ENCODE results near the gene ARHGEF10L. TPM values are rescaled to one million over a fixed set of nuclear protein-coding genes. Genes with fewer than 3 reads are reported as not detected.

Gene ARHGEF10L
- total RNA-seq, 2 donors from 2014 or later: 226 to 301 TPM

- Histone ChIP-seq H3K27me3 (replicated peaks; ENCODE audit: insufficient read depth) (no peaks in the 10 kb centered on the region), H3K36me3 (no peaks in the 10 kb centered on the region), H3K4me3 (no peak overlapping the region), H3K27ac (peak overlapping the region; percentile 89 to 99), H3K4me1 (ENCODE audit: control insufficient read depth in 1 of 2, low read depth in 2 of 2) (peaks cover 61 to 98% of the 10 kb centered on the region in 2 donors), H3K9me3 (no peaks in the 10 kb centered on the region)
- TF ChIP-seq, protein P1, sequence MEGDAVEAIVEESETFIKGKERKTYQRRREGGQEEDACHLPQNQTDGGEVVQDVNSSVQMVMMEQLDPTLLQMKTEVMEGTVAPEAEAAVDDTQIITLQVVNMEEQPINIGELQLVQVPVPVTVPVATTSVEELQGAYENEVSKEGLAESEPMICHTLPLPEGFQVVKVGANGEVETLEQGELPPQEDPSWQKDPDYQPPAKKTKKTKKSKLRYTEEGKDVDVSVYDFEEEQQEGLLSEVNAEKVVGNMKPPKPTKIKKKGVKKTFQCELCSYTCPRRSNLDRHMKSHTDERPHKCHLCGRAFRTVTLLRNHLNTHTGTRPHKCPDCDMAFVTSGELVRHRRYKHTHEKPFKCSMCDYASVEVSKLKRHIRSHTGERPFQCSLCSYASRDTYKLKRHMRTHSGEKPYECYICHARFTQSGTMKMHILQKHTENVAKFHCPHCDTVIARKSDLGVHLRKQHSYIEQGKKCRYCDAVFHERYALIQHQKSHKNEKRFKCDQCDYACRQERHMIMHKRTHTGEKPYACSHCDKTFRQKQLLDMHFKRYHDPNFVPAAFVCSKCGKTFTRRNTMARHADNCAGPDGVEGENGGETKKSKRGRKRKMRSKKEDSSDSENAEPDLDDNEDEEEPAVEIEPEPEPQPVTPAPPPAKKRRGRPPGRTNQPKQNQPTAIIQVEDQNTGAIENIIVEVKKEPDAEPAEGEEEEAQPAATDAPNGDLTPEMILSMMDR (IDR thresholded peaks at IDR 0.05): no peak
- DNase-seq (ENCODE audit: low spot score) (no peak), ATAC-seq (ENCODE audit: insufficient number of reproducible peaks, low FRiP score, low read depth) (no peak)
Measured at GRCh38 chr1:17573518-17574041, 34.1 kb downstream of the ARHGEF10L start.

DNA sequence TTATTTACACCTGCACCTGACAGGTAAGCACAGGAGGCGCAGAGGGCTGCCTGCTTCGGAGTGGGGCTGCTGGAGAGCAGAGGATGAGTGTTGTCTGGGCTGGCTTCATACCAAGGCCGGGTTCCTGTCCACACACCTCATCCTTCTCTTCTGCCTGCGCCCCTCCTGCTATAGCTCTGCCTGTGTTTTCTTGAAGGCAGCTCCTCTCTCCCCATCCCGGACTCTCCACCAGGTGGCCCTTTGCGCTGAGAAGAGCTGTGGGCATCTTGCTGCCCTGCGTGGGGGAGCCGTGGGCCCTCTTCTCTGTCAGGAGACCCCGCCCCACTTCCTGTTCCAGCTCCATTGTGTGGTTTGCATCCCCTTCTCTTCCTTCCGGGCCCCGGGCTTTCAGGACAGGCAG, 35.0 kb downstream of the ARHGEF10L start:
- TF ChIP-seq, protein P1 (IDR thresholded peaks at IDR 0.05): peak; percentile 36
- Histone ChIP-seq H3K4me3 (no peak overlapping the region), H3K9me3 (no peaks in the 10 kb centered on the region), H3K27me3 (replicated peaks; ENCODE audit: insufficient read depth) (no peaks in the 10 kb centered on the region), H3K27ac (peak overlapping the region; percentile 89 to 99), H3K36me3 (no peaks in the 10 kb centered on the region), H3K4me1 (ENCODE audit: control insufficient read depth in 1 of 2, low read depth in 2 of 2) (peaks cover 57 to 98% of the 10 kb centered on the region in 2 donors)
- DNase-seq (ENCODE audit: low spot score) (no peak), ATAC-seq (ENCODE audit: insufficient number of reproducible peaks, low FRiP score, low read depth) (no peak)

DNA sequence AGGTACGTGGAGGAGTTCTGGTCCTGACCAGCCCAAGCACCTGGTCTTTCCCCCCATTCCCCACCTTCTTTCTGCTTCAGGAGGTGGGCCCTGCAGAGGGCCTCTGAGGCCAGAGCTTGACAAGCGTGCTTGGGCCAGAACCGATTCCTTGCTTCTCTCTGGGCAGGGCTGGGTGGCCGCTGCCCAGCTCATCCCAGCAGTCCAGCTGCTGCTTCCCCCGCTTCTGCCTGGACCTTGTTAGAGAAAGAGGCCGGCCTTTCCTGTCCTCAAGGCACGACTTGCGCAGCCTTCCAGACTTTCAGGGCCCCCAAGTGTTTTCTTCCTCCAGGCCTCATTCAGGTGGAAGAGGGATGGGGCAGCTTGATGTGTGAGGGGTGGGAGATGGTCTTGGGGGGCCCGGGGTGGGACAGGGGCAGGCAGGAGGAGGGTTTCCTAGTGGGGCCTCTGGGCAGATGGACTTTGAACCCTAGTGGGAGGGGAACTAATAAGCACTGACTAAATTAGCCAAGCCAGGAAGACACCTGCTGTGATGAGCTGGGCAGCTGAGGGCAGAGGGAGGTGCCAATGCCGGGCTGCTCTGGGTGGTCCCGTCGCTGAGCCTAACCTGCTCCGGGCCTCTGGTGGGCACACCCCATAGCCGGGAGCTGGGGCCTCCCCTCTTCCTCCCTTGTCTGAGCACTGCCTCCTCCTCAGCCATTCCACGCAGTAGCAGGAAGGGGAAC, 36.5 kb downstream of the ARHGEF10L start:
- Histone ChIP-seq H3K4me3 (no peak overlapping the region), H3K27ac (peak overlapping the region; percentile 89 to 99), H3K36me3 (no peaks in the 10 kb centered on the region), H3K9me3 (no peaks in the 10 kb centered on the region), H3K4me1 (ENCODE audit: control insufficient read depth in 1 of 2, low read depth in 2 of 2) (peaks cover 62 to 100% of the 10 kb centered on the region in 2 donors), H3K27me3 (replicated peaks; ENCODE audit: insufficient read depth) (no peaks in the 10 kb centered on the region)
- ATAC-seq (ENCODE audit: insufficient number of reproducible peaks, low FRiP score, low read depth) (no peak), DNase-seq (ENCODE audit: low spot score) (no peak)
- TF ChIP-seq, protein P1 (IDR thresholded peaks at IDR 0.05): no peak

DNA sequence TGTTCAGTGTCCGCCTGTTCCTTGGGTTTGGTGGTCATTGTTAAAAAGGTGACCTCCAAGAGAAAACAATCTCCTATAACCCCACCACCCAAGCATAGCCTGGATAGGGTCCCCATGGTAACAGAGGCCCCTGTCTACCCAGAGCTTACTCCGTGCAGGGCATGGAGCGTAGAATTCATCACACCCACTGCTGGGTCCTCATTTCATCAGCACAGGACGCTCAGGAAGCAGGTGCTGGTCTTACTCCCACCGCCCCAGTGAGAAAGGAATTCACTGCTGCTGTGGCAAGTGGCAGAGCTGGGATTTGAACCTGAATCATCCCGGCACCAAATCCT, 37.0 kb downstream of the ARHGEF10L start:
- DNase-seq (ENCODE audit: low spot score) (no peak), ATAC-seq (ENCODE audit: insufficient number of reproducible peaks, low FRiP score, low read depth) (no peak)
- H3K9me3 ChIP-seq: no peaks in the 10 kb centered on the region
- H3K36me3 ChIP-seq: no peaks in the 10 kb centered on the region
- peaks cover 60 to 98% of the 10 kb centered on the region in 2 donors for H3K4me1 ChIP-seq (ENCODE audit: control insufficient read depth in 1 of 2, low read depth in 2 of 2)
- TF ChIP-seq, protein P1 (IDR thresholded peaks at IDR 0.05): no peak
- H3K27ac ChIP-seq: peak overlapping the region; percentile 89 to 99
- no peaks in the 10 kb centered on the region for H3K27me3 ChIP-seq (replicated peaks; ENCODE audit: insufficient read depth)
- H3K4me3 ChIP-seq: no peak overlapping the region

DNA sequence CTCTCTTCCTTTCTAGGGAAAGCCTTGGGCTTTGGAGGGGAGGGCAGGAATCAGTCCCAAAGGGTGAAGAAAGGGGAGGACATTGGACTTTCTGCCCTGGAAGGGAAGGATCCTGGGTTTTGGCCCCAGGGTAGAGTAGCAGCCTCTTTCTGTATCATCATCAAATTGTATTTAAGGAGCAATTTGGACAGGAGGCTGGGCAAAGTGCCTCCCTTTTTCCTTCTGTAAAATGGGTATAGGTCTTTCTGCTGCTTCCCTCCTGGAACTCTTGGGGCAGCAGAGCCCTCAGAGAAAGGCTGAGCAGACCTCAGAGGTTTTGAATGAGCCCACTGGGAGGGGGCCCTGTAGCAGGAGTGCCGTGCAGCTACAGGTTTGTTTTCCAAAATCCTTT, 38.4 kb downstream of the ARHGEF10L start:
- H3K36me3 ChIP-seq: peaks cover 3% of the 10 kb centered on the region
- ATAC-seq (ENCODE audit: insufficient number of reproducible peaks, low FRiP score, low read depth): no peak
- H3K9me3 ChIP-seq: no peaks in the 10 kb centered on the region
- no peak for DNase-seq (ENCODE audit: low spot score)
- H3K4me3 ChIP-seq: no peak overlapping the region
- TF ChIP-seq, protein P1 (IDR thresholded peaks at IDR 0.05): no peak
- no peaks in the 10 kb centered on the region for H3K27me3 ChIP-seq (replicated peaks; ENCODE audit: insufficient read depth)
- peaks cover 54 to 98% of the 10 kb centered on the region in 2 donors for H3K4me1 ChIP-seq (ENCODE audit: control insufficient read depth in 1 of 2, low read depth in 2 of 2)
- peak overlapping the region; percentile 89 to 99 for H3K27ac ChIP-seq

Measured in thoracic aorta (tissue), 2 donors.